ENCODE results near the gene SMCO3. TPM values are rescaled to one million over a fixed set of nuclear protein-coding genes. Genes with fewer than 3 reads are reported as not detected.

Gene SMCO3
- not detected in 3 replicates for total RNA-seq (2021)
- Bru-seq, nascent RNA: not detected
- long read RNA-seq, experiment 1: 0 reads
- long read RNA-seq, experiment 2: 0 reads
- long read RNA-seq, experiment 3: 0 reads

- TF ChIP-seq MXD4 (CRISPR knock-in tag; IDR thresholded peaks at IDR 0.05; ENCODE audit: borderline replicate concordance): no peak
- TF ChIP-seq RELA (CRISPR knock-in tag; IDR thresholded peaks at IDR 0.05; ENCODE audit: borderline replicate concordance): no peak
- TF ChIP-seq PREB (CRISPR knock-in tag; IDR thresholded peaks at IDR 0.05; ENCODE audit: borderline replicate concordance): no peak
- no peak for TF ChIP-seq FOXP1 (CRISPR knock-in tag; IDR thresholded peaks at IDR 0.05; ENCODE audit: borderline replicate concordance)
- TF ChIP-seq, protein P1, sequence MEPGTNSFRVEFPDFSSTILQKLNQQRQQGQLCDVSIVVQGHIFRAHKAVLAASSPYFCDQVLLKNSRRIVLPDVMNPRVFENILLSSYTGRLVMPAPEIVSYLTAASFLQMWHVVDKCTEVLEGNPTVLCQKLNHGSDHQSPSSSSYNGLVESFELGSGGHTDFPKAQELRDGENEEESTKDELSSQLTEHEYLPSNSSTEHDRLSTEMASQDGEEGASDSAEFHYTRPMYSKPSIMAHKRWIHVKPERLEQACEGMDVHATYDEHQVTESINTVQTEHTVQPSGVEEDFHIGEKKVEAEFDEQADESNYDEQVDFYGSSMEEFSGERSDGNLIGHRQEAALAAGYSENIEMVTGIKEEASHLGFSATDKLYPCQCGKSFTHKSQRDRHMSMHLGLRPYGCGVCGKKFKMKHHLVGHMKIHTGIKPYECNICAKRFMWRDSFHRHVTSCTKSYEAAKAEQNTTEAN (CRISPR knock-in tag; IDR thresholded peaks at IDR 0.05): no peak
- TF ChIP-seq CBFB (CRISPR knock-in tag; IDR thresholded peaks at IDR 0.05; ENCODE audit: low read depth): no peak
- TF ChIP-seq ZNF121 (CRISPR knock-in tag; IDR thresholded peaks at IDR 0.05): no peak
- no peak for TF ChIP-seq ZBTB21 (CRISPR knock-in tag; IDR thresholded peaks at IDR 0.05; ENCODE audit: borderline replicate concordance)
- Mint-ChIP-seq H3K27ac (no peak within 1 kb of the TSS), H3K36me3 (no peaks in the 10 kb centered on the region), H3K27me3 (ENCODE audit: low read depth) (no peaks in the 10 kb centered on the region; the same call in 1 of the 2 replicates), H3K4me3 (no peak within 1 kb of the TSS), H3K4me1 (no peaks in the 10 kb centered on the region), H3K9me3 (no peaks in the 10 kb centered on the region)
- no peak for ATAC-seq
- CTCF ChIA-PET: no interaction called here
- DNase-seq (ENCODE audit: low spot score): no peak
- POLR2A ChIA-PET: no interaction called here
These were observed at the start of gene SMCO3 for GRCh38 chr12:14814014-14814413. Gene SMCO3 (minus strand): TSS chr12:14814182. CDS start chr12:14806680, 7,502 bp downstream.

- CTCF ChIA-PET: no interaction called here
- no peak for TF ChIP-seq TP53 (CRISPR knock-in tag; IDR thresholded peaks at IDR 0.05)
- DNase-seq (ENCODE audit: low spot score) (no peak), ATAC-seq (no peak)
- Mint-ChIP-seq H3K27me3 (ENCODE audit: low read depth) (peaks cover 10% of the 10 kb centered on the region), H3K9me3 (peaks cover 56% of the 10 kb centered on the region), H3K4me3 (no peak overlapping the region), H3K27ac (no peak overlapping the region), H3K36me3 (peaks cover 24% of the 10 kb centered on the region), H3K4me1 (no peaks in the 10 kb centered on the region)
- POLR2A ChIA-PET: no interaction called here
These were observed 46.5 kb upstream of the SMCO3 start for GRCh38 chr12:14860490-14860889.

- H3K27ac Mint-ChIP-seq: no peak overlapping the region
- DNase-seq (ENCODE audit: low spot score) (no peak), ATAC-seq (no peak)
- H3K4me3 Mint-ChIP-seq: no peak overlapping the region
- ChIA-PET CTCF (no interaction called here), POLR2A (no interaction called here)
- no peak for TF ChIP-seq RELA (CRISPR knock-in tag; IDR thresholded peaks at IDR 0.05; ENCODE audit: borderline replicate concordance)
- peaks cover 13% of the 10 kb centered on the region for H3K4me1 Mint-ChIP-seq
- H3K9me3 Mint-ChIP-seq: peaks cover 53% of the 10 kb centered on the region
- H3K36me3 Mint-ChIP-seq: peaks cover 24% of the 10 kb centered on the region
- peaks cover 10% of the 10 kb centered on the region for H3K27me3 Mint-ChIP-seq (ENCODE audit: low read depth)
These were observed 44.5 kb upstream of the SMCO3 start for GRCh38 chr12:14858513-14858912.

GRCh38 chr12:14854586-14855183 is 40.7 kb upstream of the SMCO3 start:
- ATAC-seq: no peak; the same call in 1 of the 2 replicates

More at GRCh38 chr12:14854586-14855183, 40.7 kb upstream of the SMCO3 start:
- Mint-ChIP-seq H3K4me3 (no peak overlapping the region), H3K9me3 (peaks cover 29% of the 10 kb centered on the region), H3K27ac (0 out of 2 replicates have a peak overlapping the region, but pooled peaks have one; percentile 12), H3K4me1 (peaks cover 22% of the 10 kb centered on the region), H3K27me3 (ENCODE audit: low read depth) (peaks cover 10% of the 10 kb centered on the region), H3K36me3 (peaks cover 13% of the 10 kb centered on the region)
- no peak for DNase-seq (ENCODE audit: low spot score)
- ChIA-PET CTCF (interaction anchor here (1.0 to 2.0 kb wide), 3 partner anchors 9 to 142 kb away, joined by 3 to 6 read pairs (median 4); no protein-coding TSS in a partner anchor), POLR2A (no interaction called here)
- TF ChIP-seq RORB (CRISPR knock-in tag; IDR thresholded peaks at IDR 0.05): no peak
- no peak for TF ChIP-seq GTF2I (CRISPR knock-in tag; conservative IDR thresholded peaks at IDR 0.05)
- TF ChIP-seq GRHL2 (CRISPR knock-in tag; IDR thresholded peaks at IDR 0.05; ENCODE audit: insufficient replicate concordance, severe bottlenecking): no peak
- TF ChIP-seq CREB1 (CRISPR knock-in tag; IDR thresholded peaks at IDR 0.05): no peak
- no peak for TF ChIP-seq FOXJ3 (CRISPR knock-in tag; IDR thresholded peaks at IDR 0.05; ENCODE audit: borderline replicate concordance)
- no peak for TF ChIP-seq ATF2 (CRISPR knock-in tag; IDR thresholded peaks at IDR 0.05; ENCODE audit: borderline replicate concordance, low read depth)
- TF ChIP-seq, protein P2, sequence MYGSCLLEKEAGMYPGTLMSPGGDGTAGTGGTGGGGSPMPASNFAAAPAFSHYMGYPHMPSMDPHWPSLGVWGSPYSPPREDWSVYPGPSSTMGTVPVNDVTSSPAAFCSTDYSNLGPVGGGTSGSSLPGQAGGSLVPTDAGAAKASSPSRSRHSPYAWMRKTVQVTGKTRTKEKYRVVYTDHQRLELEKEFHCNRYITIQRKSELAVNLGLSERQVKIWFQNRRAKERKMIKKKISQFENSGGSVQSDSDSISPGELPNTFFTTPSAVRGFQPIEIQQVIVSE (CRISPR knock-in tag; IDR thresholded peaks at IDR 0.05; ENCODE audit: borderline replicate concordance): no peak
- no peak for TF ChIP-seq RELA (CRISPR knock-in tag; IDR thresholded peaks at IDR 0.05; ENCODE audit: borderline replicate concordance)
- TF ChIP-seq NR1H2 (CRISPR knock-in tag; IDR thresholded peaks at IDR 0.05): no peak
- no peak for TF ChIP-seq CBFB (CRISPR knock-in tag; IDR thresholded peaks at IDR 0.05; ENCODE audit: low read depth)
- no peak for TF ChIP-seq EMX1 (CRISPR knock-in tag; IDR thresholded peaks at IDR 0.05)
- no peak for TF ChIP-seq ZNF263 (CRISPR knock-in tag; IDR thresholded peaks at IDR 0.05; ENCODE audit: low read depth)

Measured in WTC11 (cell line).